K562 treated with DMSO at 1 percent for 12 hours (cell line): Measurements from ENCODE around the gene NEK3. TPM values are rescaled to one million over a fixed set of nuclear protein-coding genes. Genes with fewer than 3 reads are reported as not detected.

Experiments used
- total RNA-seq: library from RNA; unstranded; fragments of 300-600 nt; gene quantifications from 2 replicates; pipeline ENCODE4 v1.2.3, GENCODE V29; 2022; ENCODE audit not compliant: insufficient read depth

The NEK3 gene
- 6.8 and 8.8 TPM in 2 replicates for total RNA-seq

GRCh38 chr13:52159159-52159982, at the start of gene NEK3:
Gene NEK3, minus strand, starts transcription at chr13:52159597. Its CDS starts 3,406 bp downstream, at chr13:52156191.

GRCh38 chr13:52128714-52129700, 30.4 kb downstream of the NEK3 start, which contains the start of gene NEK5:
Gene NEK5, minus strand, starts transcription at chr13:52129073. Its CDS starts 1,591 bp downstream, at chr13:52127482.

Other genes with a start within 250 kb of the NEK3 start
- gene ATP7B, start 148.1 kb downstream of the NEK3 start, total RNA-seq = 2.1 and 10.0 TPM in 2 replicates
- 6.6 and 13.2 TPM in 2 replicates for gene ALG11, start 147.2 kb downstream of the NEK3 start, total RNA-seq
- 2.3 and 5.6 TPM in 2 replicates for gene UTP14C, start 134.9 kb downstream of the NEK3 start, total RNA-seq
- gene NEK5, start 30.5 kb downstream of the NEK3 start, total RNA-seq = 0.49 TPM in 1 of 2 replicates, not detected in the other
- gene THSD1, start 246.6 kb upstream of the NEK3 start, total RNA-seq = 0.47 TPM in 1 of 2 replicates, not detected in the other